IPS DF 4.7 (cell line): ENCODE data around the gene EFCC1.

ENCODE experiments used
- DNase-seq: peaks from one replicate; pipeline ENCODE4 v3.0.0-alpha.2; 2013; ENCODE audit warnings: low spot score; ENCODE audit errors: extremely low read depth

Gene EFCC1

GRCh38 chr3:129032716-129033115 lies 31.6 kb downstream of the EFCC1 start:
- DNase-seq, result no peak

- DNase-seq, result no peak
Measured at GRCh38 chr3:129033151-129033550, 32.0 kb downstream of the EFCC1 start.

- no peak for DNase-seq
Measured at GRCh38 chr3:129033633-129034321, 32.7 kb downstream of the EFCC1 start.

- DNase-seq, result no peak
Measured at GRCh38 chr3:129034642-129035041, 33.5 kb downstream of the EFCC1 start.

- DNase-seq, result no peak
Measured at GRCh38 chr3:129035360-129036221, 34.5 kb downstream of the EFCC1 start.

- no peak for DNase-seq
Measured at GRCh38 chr3:129036222-129037092, 35.4 kb downstream of the EFCC1 start.

GRCh38 chr3:129037093-129037419 lies 36.0 kb downstream of the EFCC1 start:
- no peak for DNase-seq

GRCh38 chr3:129038121-129038855 lies 37.2 kb downstream of the EFCC1 start:
- DNase-seq, result no peak

GRCh38 chr3:129039271-129040038 lies 38.4 kb downstream of the EFCC1 start:
- no peak for DNase-seq

GRCh38 chr3:129040039-129040336 lies 38.9 kb downstream of the EFCC1 start:
- DNase-seq, result no peak

GRCh38 chr3:129040579-129041300 lies 39.6 kb downstream of the EFCC1 start:
- no peak for DNase-seq

- DNase-seq, result no peak
Measured at GRCh38 chr3:129045675-129046036, 44.6 kb downstream of the EFCC1 start.

GRCh38 chr3:129046037-129046731 lies 45.1 kb downstream of the EFCC1 start:
- no peak for DNase-seq

GRCh38 chr3:129046732-129047552 lies 45.8 kb downstream of the EFCC1 start:
- no peak for DNase-seq

- DNase-seq, result no peak
Measured at GRCh38 chr3:129047553-129047839, 46.4 kb downstream of the EFCC1 start.

GRCh38 chr3:129050556-129051295 lies 49.6 kb downstream of the EFCC1 start:
- DNase-seq, result no peak

- DNase-seq, result no peak
Measured at GRCh38 chr3:129051871-129052340, 50.8 kb downstream of the EFCC1 start.

- no peak for DNase-seq
Measured at GRCh38 chr3:129052675-129053074, 51.6 kb downstream of the EFCC1 start.
